Trophoblast cell (in vitro differentiated cells and primary cell): ENCODE data around the gene MGMT.

ENCODE experiments used
- DNase-seq, 2 donors: peaks; one replicate each; pipeline ENCODE4 v3.0.0-alpha.2; 2016
- H2AFZ ChIP-seq: 2 replicates; pipeline ENCODE4 v1.6.1; 2013; ENCODE audit warnings: low read length, moderate library complexity, mild to moderate bottlenecking; ENCODE audit not compliant: insufficient read depth, poor library complexity
- H2AK5ac ChIP-seq: 2 replicates; pipeline ENCODE4 v1.6.1; 2013; ENCODE audit warnings: mild to moderate bottlenecking, low read length
- H2BK120ac ChIP-seq: 2 replicates; pipeline ENCODE4 v1.6.1; 2013; ENCODE audit warnings: low read length, mild to moderate bottlenecking, moderate library complexity; ENCODE audit not compliant: insufficient read depth, poor library complexity
- H2BK12ac ChIP-seq: 2 replicates; pipeline ENCODE4 v1.6.1; 2013; ENCODE audit warnings: mild to moderate bottlenecking, low read length, moderate library complexity
- H2BK5ac ChIP-seq: 2 replicates; pipeline ENCODE4 v1.6.1; 2013; ENCODE audit warnings: low read length, low read depth, moderate library complexity, mild to moderate bottlenecking; ENCODE audit not compliant: poor library complexity
- H3K14ac ChIP-seq: 2 replicates; pipeline ENCODE4 v1.6.1; 2013; ENCODE audit warnings: mild to moderate bottlenecking, low read length
- H3K18ac ChIP-seq: 2 replicates; pipeline ENCODE4 v1.6.1; 2013; ENCODE audit warnings: mild to moderate bottlenecking, low read length
- H3K23ac ChIP-seq: 2 replicates; pipeline ENCODE4 v1.6.1; 2013; ENCODE audit warnings: low read length
- H3K27ac ChIP-seq: 2 replicates; pipeline ENCODE4 v1.5.1; 2013; ENCODE audit warnings: low read depth, mild to moderate bottlenecking, inconsistent platforms, low read length, moderate library complexity
- H3K27me3 ChIP-seq: 2 replicates; pipeline ENCODE4 v1.6.1; 2013; ENCODE audit warnings: inconsistent platforms, mild to moderate bottlenecking, low read length, moderate library complexity; ENCODE audit not compliant: insufficient read depth
- H3K36me3 ChIP-seq, 2 experiments: 1 replicate in 1 of 2; 2 replicates in 1 of 2; pipeline ENCODE4 v1.6.1; 2013; ENCODE audit warnings: low read length in 2 of 2, mild to moderate bottlenecking in 2 of 2, moderate library complexity in 1 of 2; ENCODE audit not compliant: insufficient read depth in 2 of 2, control insufficient read depth in 1 of 2
- H3K4ac ChIP-seq: 2 replicates; pipeline ENCODE4 v1.6.1; 2013; ENCODE audit warnings: low read depth, mild to moderate bottlenecking, low read length, moderate library complexity
- H3K4me1 ChIP-seq, 2 experiments: 1 replicate in 1 of 2; 2 replicates in 1 of 2; pipeline ENCODE4 v1.6.1; 2013; ENCODE audit warnings: low read length in 2 of 2, mild to moderate bottlenecking in 2 of 2, moderate library complexity in 1 of 2; ENCODE audit not compliant: insufficient read depth in 2 of 2, control insufficient read depth in 1 of 2
- H3K4me2 ChIP-seq: 2 replicates; pipeline ENCODE4 v1.6.1; 2013; ENCODE audit warnings: inconsistent platforms, mild to moderate bottlenecking, low read length, moderate library complexity
- H3K4me3 ChIP-seq: 2 replicates; pipeline ENCODE4 v1.5.1; 2013; ENCODE audit warnings: mild to moderate bottlenecking, low read depth, low read length, inconsistent platforms
- H3K79me1 ChIP-seq: one replicate; pipeline ENCODE4 v1.6.1; 2013; ENCODE audit warnings: low read length
- H3K79me2 ChIP-seq: 2 replicates; pipeline ENCODE4 v1.6.1; 2013; ENCODE audit warnings: low read length, mild to moderate bottlenecking; ENCODE audit not compliant: control insufficient read depth, insufficient read depth, poor library complexity
- H3K9ac ChIP-seq: 2 replicates; pipeline ENCODE4 v1.6.1; 2013; ENCODE audit warnings: mild to moderate bottlenecking, low read length
- H3K9me3 ChIP-seq: 2 replicates; pipeline ENCODE4 v1.6.1; 2013; ENCODE audit warnings: low read depth, mild to moderate bottlenecking, control low read depth, inconsistent platforms, low read length; ENCODE audit not compliant: insufficient read depth
- H4K12ac ChIP-seq: 2 replicates; pipeline ENCODE4 v1.6.1; 2013; ENCODE audit warnings: low read depth, mild to moderate bottlenecking, low read length, moderate library complexity
- H4K8ac ChIP-seq: 2 replicates; pipeline ENCODE4 v1.6.1; 2013; ENCODE audit warnings: low read depth, mild to moderate bottlenecking, low read length, moderate library complexity
- H4K91ac ChIP-seq: one replicate; pipeline ENCODE4 v1.6.1; 2013; ENCODE audit warnings: low read depth, mild to moderate bottlenecking, low read length, moderate library complexity
- WGBS: extraction: QIAGEN DNeasy Blood & Tissue Kit; methylation state at CpG from one replicate; pipeline ENCODE4 v1.1.7; 2013; ENCODE audit warnings: missing lambda C conversion rate; ENCODE audit not compliant: insufficient read length, insufficient coverage; ENCODE audit errors: extremely low coverage; 5-methylcytosine and 5-hydroxymethylcytosine counted together

MGMT gene

GRCh38 chr10:129655007-129655678, 188.1 kb downstream of the MGMT start:
- no peak overlapping the region for H3K14ac ChIP-seq
- no peak overlapping the region for H3K9ac ChIP-seq
- no peak overlapping the region for H2BK12ac ChIP-seq
- H4K12ac ChIP-seq, result no peak overlapping the region
- peaks cover 0 to 2% of the 10 kb centered on the region in 2 experiments for H3K4me1 ChIP-seq
- H2AK5ac ChIP-seq, result no peak overlapping the region
- no peak overlapping the region for H2BK120ac ChIP-seq
- no peak overlapping the region for H3K18ac ChIP-seq
- H3K4me3 ChIP-seq, result no peak overlapping the region
- H4K91ac ChIP-seq, result no peak overlapping the region
- WGBS, result no CpG with 5 or more reads among the region's 22 CpGs
- H3K27ac ChIP-seq, result no peak overlapping the region
- H3K23ac ChIP-seq, result no peak overlapping the region
- no peaks in the 10 kb centered on the region for H3K36me3 ChIP-seq
- no peak overlapping the region for H2AFZ ChIP-seq
- no peaks in the 10 kb centered on the region for H3K79me1 ChIP-seq
- H3K4ac ChIP-seq, result no peak overlapping the region
- no peak overlapping the region for H3K4me2 ChIP-seq
- H3K27me3 ChIP-seq, result no peaks in the 10 kb centered on the region
- H3K79me2 ChIP-seq, result no peaks in the 10 kb centered on the region
- no peak overlapping the region for H4K8ac ChIP-seq
- no peak for DNase-seq
- H2BK5ac ChIP-seq, result no peak overlapping the region
- peaks cover 8% of the 10 kb centered on the region for H3K9me3 ChIP-seq

DNA sequence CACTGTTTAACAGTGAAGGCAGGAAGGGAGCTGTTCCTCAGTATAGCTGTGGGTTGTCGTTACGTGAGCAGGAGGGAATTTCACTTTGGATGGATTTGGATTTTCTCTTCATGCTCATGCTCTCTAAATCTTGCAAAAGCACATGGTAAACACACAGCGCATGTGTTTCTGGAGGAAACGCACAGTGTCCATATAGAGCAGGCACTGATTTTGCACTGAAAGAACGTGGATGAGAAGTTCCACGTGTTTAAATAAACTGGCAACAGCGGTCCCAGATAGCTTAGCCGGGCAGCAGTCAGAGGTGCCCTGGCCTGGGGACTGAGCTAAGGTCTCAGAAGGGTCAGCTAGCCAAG, 188.6 kb downstream of the MGMT start:
- WGBS, result no CpG with 5 or more reads among the region's 8 CpGs
- Histone ChIP-seq H3K4me1 (peaks cover 0 to 2% of the 10 kb centered on the region in 2 experiments), H4K12ac (no peak overlapping the region), H3K79me2 (no peaks in the 10 kb centered on the region), H3K79me1 (no peaks in the 10 kb centered on the region), H4K91ac (no peak overlapping the region), H3K4ac (no peak overlapping the region), H2AK5ac (no peak overlapping the region), H3K14ac (no peak overlapping the region), H2BK5ac (no peak overlapping the region), H4K8ac (no peak overlapping the region), H3K4me3 (no peak overlapping the region), H3K9ac (no peak overlapping the region), H3K9me3 (peaks cover 8% of the 10 kb centered on the region), H3K23ac (no peak overlapping the region), H3K27ac (no peak overlapping the region), H3K27me3 (no peaks in the 10 kb centered on the region), H3K36me3 (no peaks in the 10 kb centered on the region), H2BK12ac (no peak overlapping the region), H2BK120ac (no peak overlapping the region), H3K18ac (no peak overlapping the region), H3K4me2 (no peak overlapping the region), H2AFZ (no peak overlapping the region)
- DNase-seq, result no peak

DNA sequence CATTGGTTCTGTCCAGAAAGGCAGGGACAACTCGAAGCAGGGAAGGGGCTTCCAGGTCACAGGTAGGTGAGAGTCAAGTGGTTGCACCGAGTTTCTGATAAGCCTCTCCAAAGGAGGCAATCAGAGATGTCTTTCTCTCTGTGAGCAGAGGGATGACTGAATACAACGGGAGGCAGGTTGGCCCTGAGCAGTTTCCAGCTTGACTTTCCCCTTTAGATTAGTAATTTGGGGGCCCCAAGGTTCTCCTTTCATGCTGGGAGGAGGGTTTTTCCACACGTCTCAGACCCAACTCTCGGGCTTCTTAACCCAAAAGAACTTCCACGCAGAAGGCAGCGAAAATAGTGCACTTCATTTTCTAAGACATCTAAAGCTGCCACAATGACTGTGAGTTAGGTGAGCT, 189.6 kb downstream of the MGMT start:
- Histone ChIP-seq H3K36me3 (no peaks in the 10 kb centered on the region), H3K79me2 (no peaks in the 10 kb centered on the region), H3K27ac (no peak overlapping the region), H3K4ac (no peak overlapping the region), H3K14ac (no peak overlapping the region), H2BK5ac (no peak overlapping the region), H3K27me3 (no peaks in the 10 kb centered on the region), H3K4me2 (no peak overlapping the region), H4K91ac (no peak overlapping the region), H4K12ac (no peak overlapping the region), H2BK12ac (no peak overlapping the region), H2AFZ (no peak overlapping the region), H4K8ac (no peak overlapping the region), H3K23ac (no peak overlapping the region), H3K9me3 (peaks cover 8% of the 10 kb centered on the region), H3K18ac (no peak overlapping the region), H3K4me3 (no peak overlapping the region), H3K9ac (no peak overlapping the region), H3K79me1 (no peaks in the 10 kb centered on the region), H2BK120ac (no peak overlapping the region), H2AK5ac (no peak overlapping the region), H3K4me1 (peaks cover 0 to 2% of the 10 kb centered on the region in 2 experiments)
- no peak for DNase-seq
- no CpG with 5 or more reads among the region's 7 CpGs for WGBS

- H3K27ac ChIP-seq, result no peak overlapping the region
- no peak overlapping the region for H3K4me2 ChIP-seq
- H3K9ac ChIP-seq, result no peak overlapping the region
- peaks cover 8% of the 10 kb centered on the region for H3K9me3 ChIP-seq
- H3K23ac ChIP-seq, result no peak overlapping the region
- no peak overlapping the region for H4K8ac ChIP-seq
- no peak overlapping the region for H2BK120ac ChIP-seq
- H4K91ac ChIP-seq, result no peak overlapping the region
- peaks cover 0 to 2% of the 10 kb centered on the region in 2 experiments for H3K4me1 ChIP-seq
- H2BK5ac ChIP-seq, result no peak overlapping the region
- H3K4me3 ChIP-seq, result no peak overlapping the region
- H3K14ac ChIP-seq, result no peak overlapping the region
- H3K79me2 ChIP-seq, result no peaks in the 10 kb centered on the region
- no peaks in the 10 kb centered on the region for H3K36me3 ChIP-seq
- no peak overlapping the region for H3K4ac ChIP-seq
- no peak overlapping the region for H2AFZ ChIP-seq
- DNase-seq, result no peak
- WGBS, result no CpG with 5 or more reads among the region's 8 CpGs
- H3K27me3 ChIP-seq, result no peaks in the 10 kb centered on the region
- no peaks in the 10 kb centered on the region for H3K79me1 ChIP-seq
- no peak overlapping the region for H2BK12ac ChIP-seq
- H4K12ac ChIP-seq, result no peak overlapping the region
- no peak overlapping the region for H3K18ac ChIP-seq
- no peak overlapping the region for H2AK5ac ChIP-seq
These were observed 190.4 kb downstream of the MGMT start for GRCh38 chr10:129657297-129658017.
